SU-DHL-6 (cell line): Measurements from ENCODE around the gene RALGPS1.

Experiments
- H2AFZ ChIP-seq: fragments of 200-600 bp; sonication (generic); 2 replicates; pipeline ENCODE4 v1.6.1; 2014; ENCODE audit warnings: low read depth, mild to moderate bottlenecking, moderate library complexity, mixed read lengths, antibody characterized with exemption, low read length; ENCODE audit not compliant: severe bottlenecking
- H3F3A ChIP-seq: fragments of 200-600 bp; shearing (Covaris generic); 2 replicates; pipeline ENCODE4 v1.6.0; 2016; ENCODE audit warnings: antibody characterized with exemption, mild to moderate bottlenecking; ENCODE audit not compliant: insufficient read depth
- H3K27ac ChIP-seq: fragments of 200-600 bp; sonication (generic); 2 replicates; pipeline ENCODE4 v1.5.1; 2016; ENCODE audit warnings: low read depth, mild to moderate bottlenecking, low read length, moderate library complexity, mixed read lengths
- H3K27me3 ChIP-seq: fragments of 200-600 bp; sonication (generic), shearing (Covaris generic); 2 replicates; pipeline ENCODE4 v1.6.0; 2014; ENCODE audit warnings: mild to moderate bottlenecking, low read length
- H3K36me3 ChIP-seq: fragments of 200-600 bp; sonication (generic); 2 replicates; pipeline ENCODE4 v1.6.1; 2014; ENCODE audit warnings: mild to moderate bottlenecking, low read length, mixed read lengths
- H3K4me2 ChIP-seq: fragments of 300-600, 200-600 bp; shearing (Covaris generic), sonication (generic); 2 replicates; pipeline ENCODE4 v1.6.0; 2014; ENCODE audit warnings: low read length, low read depth, mild to moderate bottlenecking; ENCODE audit not compliant: poor library complexity, severe bottlenecking
- H3K4me3 ChIP-seq: fragments of 200-600 bp; sonication (generic); 2 replicates; pipeline ENCODE4 v1.5.1; 2014; ENCODE audit warnings: antibody characterized with exemption, low read length, mild to moderate bottlenecking, mixed read lengths; ENCODE audit not compliant: insufficient read depth, poor library complexity, severe bottlenecking
- H3K79me2 ChIP-seq: fragments of 200-600 bp; sonication (generic); 2 replicates; pipeline ENCODE4 v1.6.1; 2014; ENCODE audit warnings: mild to moderate bottlenecking, low read length, moderate library complexity; ENCODE audit not compliant: insufficient read depth
- H3K9ac ChIP-seq: fragments of 200-600 bp; sonication (generic); 2 replicates; pipeline ENCODE4 v1.7.0; 2014; ENCODE audit warnings: mild to moderate bottlenecking, low read length
- H3K9me2 ChIP-seq: fragments of 200-600 bp; sonication (generic); replicated peaks from 2 replicates; pipeline ENCODE4 v1.6.1; 2014; ENCODE audit warnings: low read length; ENCODE audit not compliant: insufficient read depth
- H3K9me3 ChIP-seq: fragments of 200-600 bp; sonication (generic); 2 replicates; pipeline ENCODE4 v1.6.1; 2014; ENCODE audit warnings: low read length, mixed read lengths; ENCODE audit not compliant: insufficient read depth
- H4K20me1 ChIP-seq: fragments of 200-600 bp; sonication (generic); 2 replicates; pipeline ENCODE4 v1.6.1; 2014; ENCODE audit warnings: low read depth, mild to moderate bottlenecking, antibody characterized with exemption, low read length, moderate library complexity, mixed read lengths
- EZH2phosphoT487 ChIP-seq: fragments of 200-600 bp; sonication (generic), shearing (Covaris generic); conservative IDR thresholded peaks from 2 replicates; pipeline ENCODE4 v1.6.1; 2018; ENCODE audit warnings: mild to moderate bottlenecking, antibody characterized with exemption, low read length, moderate library complexity, mixed read lengths
- TF ChIP-seq, protein P1 (sequence below): fragments of 200-600 bp; sonication (generic); IDR thresholded peaks from one replicate; pipeline ENCODE4 v1.5.1; 2017; ENCODE audit warnings: antibody characterized with exemption, mild to moderate bottlenecking, low read length, moderate library complexity; ENCODE audit not compliant: insufficient read depth, poor library complexity, severe bottlenecking

The RALGPS1 gene

DNA sequence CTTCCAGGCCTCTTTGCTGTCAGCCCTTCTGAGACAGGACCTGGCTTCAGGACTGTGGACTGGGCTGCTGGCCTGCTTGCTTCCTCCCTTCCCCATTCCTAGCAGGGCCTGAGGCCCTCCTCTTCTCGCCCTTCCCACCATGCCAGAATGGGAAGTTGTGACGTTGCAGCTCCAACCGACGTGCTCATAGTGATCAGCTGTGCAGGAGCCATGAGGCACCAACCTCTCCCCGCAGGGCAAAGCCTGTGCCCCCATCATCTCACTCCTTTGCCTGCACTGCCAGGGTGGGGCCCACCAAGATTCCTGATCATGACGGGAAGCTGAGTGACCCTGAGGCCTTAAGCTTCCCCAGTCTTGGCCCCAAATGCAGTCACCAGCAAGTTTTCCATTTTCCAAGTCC lies 304.9 kb downstream of the RALGPS1 start:
- no peaks in the 10 kb centered on the region for H3K9me2 ChIP-seq
- no peaks in the 10 kb centered on the region for H3K79me2 ChIP-seq
- no peak overlapping the region for H3K4me3 ChIP-seq
- no peak overlapping the region for H3K9ac ChIP-seq
- no peaks in the 10 kb centered on the region for H3K36me3 ChIP-seq
- no peak overlapping the region for H2AFZ ChIP-seq
- H3K9me3 ChIP-seq: no peaks in the 10 kb centered on the region
- H3F3A ChIP-seq: no peaks in the 10 kb centered on the region
- H3K27ac ChIP-seq: no peak overlapping the region
- no peak overlapping the region for H3K4me2 ChIP-seq
- TF ChIP-seq EZH2phosphoT487: no peak
- TF ChIP-seq, protein P1, sequence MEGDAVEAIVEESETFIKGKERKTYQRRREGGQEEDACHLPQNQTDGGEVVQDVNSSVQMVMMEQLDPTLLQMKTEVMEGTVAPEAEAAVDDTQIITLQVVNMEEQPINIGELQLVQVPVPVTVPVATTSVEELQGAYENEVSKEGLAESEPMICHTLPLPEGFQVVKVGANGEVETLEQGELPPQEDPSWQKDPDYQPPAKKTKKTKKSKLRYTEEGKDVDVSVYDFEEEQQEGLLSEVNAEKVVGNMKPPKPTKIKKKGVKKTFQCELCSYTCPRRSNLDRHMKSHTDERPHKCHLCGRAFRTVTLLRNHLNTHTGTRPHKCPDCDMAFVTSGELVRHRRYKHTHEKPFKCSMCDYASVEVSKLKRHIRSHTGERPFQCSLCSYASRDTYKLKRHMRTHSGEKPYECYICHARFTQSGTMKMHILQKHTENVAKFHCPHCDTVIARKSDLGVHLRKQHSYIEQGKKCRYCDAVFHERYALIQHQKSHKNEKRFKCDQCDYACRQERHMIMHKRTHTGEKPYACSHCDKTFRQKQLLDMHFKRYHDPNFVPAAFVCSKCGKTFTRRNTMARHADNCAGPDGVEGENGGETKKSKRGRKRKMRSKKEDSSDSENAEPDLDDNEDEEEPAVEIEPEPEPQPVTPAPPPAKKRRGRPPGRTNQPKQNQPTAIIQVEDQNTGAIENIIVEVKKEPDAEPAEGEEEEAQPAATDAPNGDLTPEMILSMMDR: no peak
- H4K20me1 ChIP-seq: no peaks in the 10 kb centered on the region
- H3K27me3 ChIP-seq: no peaks in the 10 kb centered on the region

DNA sequence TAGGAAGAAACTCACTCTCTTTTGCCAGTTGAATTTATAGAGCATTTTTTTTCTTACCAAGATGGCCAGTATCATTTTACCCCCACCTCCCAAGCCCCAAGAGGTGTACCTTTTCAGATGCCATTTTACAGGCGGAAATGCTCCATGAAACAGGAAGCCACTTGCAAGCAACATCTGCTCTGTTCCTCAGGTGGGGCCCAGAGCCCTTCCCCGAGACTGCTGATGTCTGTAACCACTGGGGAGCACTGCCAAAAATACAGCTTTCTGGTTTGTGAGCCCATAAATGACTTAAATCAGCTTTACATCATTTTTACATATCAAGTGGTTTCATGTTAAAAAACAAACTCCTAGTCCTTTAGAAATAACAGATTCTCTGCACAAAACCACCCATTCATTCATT lies 307.1 kb downstream of the RALGPS1 start:
- H3K9ac ChIP-seq: no peak overlapping the region
- no peak for TF ChIP-seq EZH2phosphoT487
- TF ChIP-seq, protein P1: no peak
- no peaks in the 10 kb centered on the region for H3K36me3 ChIP-seq
- no peaks in the 10 kb centered on the region for H3K9me2 ChIP-seq
- H2AFZ ChIP-seq: no peak overlapping the region
- H4K20me1 ChIP-seq: no peaks in the 10 kb centered on the region
- no peaks in the 10 kb centered on the region for H3K79me2 ChIP-seq
- no peak overlapping the region for H3K4me2 ChIP-seq
- no peaks in the 10 kb centered on the region for H3K27me3 ChIP-seq
- no peak overlapping the region for H3K27ac ChIP-seq
- H3F3A ChIP-seq: no peaks in the 10 kb centered on the region
- H3K4me3 ChIP-seq: no peak overlapping the region
- H3K9me3 ChIP-seq: no peaks in the 10 kb centered on the region

DNA sequence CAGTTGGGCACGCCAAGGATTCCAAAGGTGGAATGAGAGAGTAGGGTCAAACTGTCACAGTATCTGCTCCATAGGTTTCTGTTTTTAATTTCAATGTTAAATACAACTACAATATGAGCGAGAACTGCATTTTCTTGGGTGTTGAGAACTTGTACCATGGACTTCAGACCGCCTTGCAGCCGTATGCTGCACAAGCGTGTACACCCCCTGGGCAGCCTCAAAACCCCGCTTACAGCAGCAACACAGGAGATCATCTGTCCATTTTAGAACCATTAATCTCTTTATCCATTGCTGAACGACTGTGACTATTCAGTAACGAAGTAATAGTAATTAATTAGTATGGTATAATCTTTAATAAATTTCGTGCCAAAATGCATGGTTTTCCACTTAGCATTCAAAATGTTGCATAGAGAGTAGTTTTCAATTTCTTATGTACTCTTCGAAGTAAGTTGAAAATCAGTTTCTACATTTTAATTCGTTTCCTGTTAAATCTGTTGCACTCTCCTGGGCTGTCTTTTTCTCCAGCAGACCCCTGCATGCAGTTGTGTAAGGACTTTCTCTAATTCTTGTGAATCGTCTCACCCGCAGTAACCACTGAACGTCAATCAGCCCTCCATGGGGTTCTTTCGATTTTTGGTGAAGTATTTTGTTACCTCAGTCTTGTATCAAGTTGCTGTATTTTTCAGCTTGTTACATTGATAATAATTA lies 308.0 kb downstream of the RALGPS1 start:
- Histone ChIP-seq H3K9me3 (no peaks in the 10 kb centered on the region), H2AFZ (no peak overlapping the region), H3K4me2 (no peak overlapping the region), H3K36me3 (no peaks in the 10 kb centered on the region), H3K9me2 (no peaks in the 10 kb centered on the region), H3K27ac (no peak overlapping the region), H3K9ac (no peak overlapping the region), H3K4me3 (no peak overlapping the region), H3K27me3 (no peaks in the 10 kb centered on the region), H3K79me2 (no peaks in the 10 kb centered on the region), H3F3A (no peaks in the 10 kb centered on the region), H4K20me1 (no peaks in the 10 kb centered on the region)
- TF ChIP-seq, protein P1: no peak
- no peak for TF ChIP-seq EZH2phosphoT487
